ENCODE data around the gene CTF1.

The CTF1 gene

DNA sequence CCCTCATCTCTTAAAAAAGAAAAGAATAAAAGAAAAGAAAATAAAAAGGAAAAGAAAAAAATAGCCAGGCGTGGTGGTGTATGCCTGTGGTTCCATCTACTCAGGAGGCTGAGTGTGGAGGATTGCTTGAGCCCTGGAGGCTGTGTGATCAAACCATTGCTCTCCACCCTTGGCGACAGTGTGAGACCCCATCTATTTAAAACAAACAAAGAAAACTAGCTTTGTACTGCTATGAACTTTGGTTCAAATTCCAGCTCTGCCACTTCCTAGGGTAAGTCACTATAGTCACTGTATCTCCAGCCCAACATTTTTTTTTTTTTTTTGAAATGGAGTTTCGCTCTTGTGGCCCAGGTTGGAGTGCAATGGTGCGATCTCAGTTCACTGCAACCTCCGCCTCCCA lies 4.2 kb downstream of the CTF1 start:
- Histone ChIP-seq H3K4me1 (ENCODE audit: control insufficient read depth in 1 of 2, insufficient read depth in 2 of 2, low read length in 2 of 2) (peaks cover 3 to 22% of the 10 kb centered on the region in 2 donors), H3K27me3 (ENCODE audit: low read depth, low read length) (no peaks in the 10 kb centered on the region), H3K27ac (ENCODE audit: low read length) (no peak overlapping the region), H3K4me3 (ENCODE audit: low read depth in 1 of 2, low read length in 2 of 2) (no peak overlapping the region), H3K9me3 (ENCODE audit: control insufficient read depth in 1 of 2, low read length in 2 of 2) (no peaks in the 10 kb centered on the region), H3K36me3 (ENCODE audit: control insufficient read depth in 1 of 2, insufficient read depth in 2 of 2, low read length in 2 of 2) (peaks cover 0 to 8% of the 10 kb centered on the region in 2 donors)

DNA sequence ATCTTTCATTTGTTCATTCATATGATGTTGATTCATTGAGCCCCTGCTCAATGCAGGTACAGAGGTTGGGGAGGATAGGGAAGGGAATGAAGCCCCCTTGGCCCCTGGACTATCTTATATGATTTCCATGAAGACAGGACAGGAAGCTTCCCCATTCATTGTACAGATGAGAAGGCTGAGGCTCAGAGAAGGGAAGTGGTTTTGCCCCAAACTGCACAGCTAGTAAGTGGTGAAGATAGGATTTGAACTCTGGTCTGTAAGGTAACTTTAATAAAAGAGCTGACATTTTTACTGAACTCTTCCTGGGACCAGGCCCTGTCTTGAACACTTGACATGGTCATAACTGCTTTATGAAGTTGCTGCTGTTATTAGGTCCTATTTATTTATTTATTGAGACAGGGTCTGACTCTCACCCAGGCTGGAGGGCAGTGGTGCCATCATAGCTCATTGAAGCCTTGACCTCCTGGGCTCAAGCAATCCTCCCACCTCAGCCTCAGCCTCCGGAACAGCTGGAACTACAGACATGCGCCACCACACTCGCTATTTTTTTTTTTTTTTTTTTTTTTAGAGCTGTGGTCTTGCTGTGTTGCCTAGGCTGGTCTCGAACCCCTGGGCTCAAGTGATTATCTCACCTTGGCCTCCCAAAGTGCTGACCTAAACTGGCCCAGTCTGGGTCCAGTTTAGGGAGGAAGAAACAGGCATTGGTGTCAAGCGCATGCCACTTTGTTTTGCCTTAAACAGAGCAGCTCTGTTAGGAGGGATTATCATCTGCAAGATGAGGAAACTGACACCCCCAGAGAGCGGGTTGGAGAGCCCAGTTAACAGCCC lies 5.0 kb downstream of the CTF1 start:
- H3K36me3 ChIP-seq (ENCODE audit: control insufficient read depth in 1 of 2, insufficient read depth in 2 of 2, low read length in 2 of 2), result peaks cover 0 to 5% of the 10 kb centered on the region in 2 donors
- no peak overlapping the region for H3K27ac ChIP-seq (ENCODE audit: low read length)
- H3K4me1 ChIP-seq (ENCODE audit: control insufficient read depth in 1 of 2, insufficient read depth in 2 of 2, low read length in 2 of 2), result peaks cover 0 to 19% of the 10 kb centered on the region in 2 donors
- H3K27me3 ChIP-seq (ENCODE audit: low read depth, low read length), result no peaks in the 10 kb centered on the region
- H3K9me3 ChIP-seq (ENCODE audit: control insufficient read depth in 1 of 2, low read length in 2 of 2), result no peaks in the 10 kb centered on the region
- H3K4me3 ChIP-seq (ENCODE audit: low read depth in 1 of 2, low read length in 2 of 2), result peak overlapping the region; percentile 31 to 56

DNA sequence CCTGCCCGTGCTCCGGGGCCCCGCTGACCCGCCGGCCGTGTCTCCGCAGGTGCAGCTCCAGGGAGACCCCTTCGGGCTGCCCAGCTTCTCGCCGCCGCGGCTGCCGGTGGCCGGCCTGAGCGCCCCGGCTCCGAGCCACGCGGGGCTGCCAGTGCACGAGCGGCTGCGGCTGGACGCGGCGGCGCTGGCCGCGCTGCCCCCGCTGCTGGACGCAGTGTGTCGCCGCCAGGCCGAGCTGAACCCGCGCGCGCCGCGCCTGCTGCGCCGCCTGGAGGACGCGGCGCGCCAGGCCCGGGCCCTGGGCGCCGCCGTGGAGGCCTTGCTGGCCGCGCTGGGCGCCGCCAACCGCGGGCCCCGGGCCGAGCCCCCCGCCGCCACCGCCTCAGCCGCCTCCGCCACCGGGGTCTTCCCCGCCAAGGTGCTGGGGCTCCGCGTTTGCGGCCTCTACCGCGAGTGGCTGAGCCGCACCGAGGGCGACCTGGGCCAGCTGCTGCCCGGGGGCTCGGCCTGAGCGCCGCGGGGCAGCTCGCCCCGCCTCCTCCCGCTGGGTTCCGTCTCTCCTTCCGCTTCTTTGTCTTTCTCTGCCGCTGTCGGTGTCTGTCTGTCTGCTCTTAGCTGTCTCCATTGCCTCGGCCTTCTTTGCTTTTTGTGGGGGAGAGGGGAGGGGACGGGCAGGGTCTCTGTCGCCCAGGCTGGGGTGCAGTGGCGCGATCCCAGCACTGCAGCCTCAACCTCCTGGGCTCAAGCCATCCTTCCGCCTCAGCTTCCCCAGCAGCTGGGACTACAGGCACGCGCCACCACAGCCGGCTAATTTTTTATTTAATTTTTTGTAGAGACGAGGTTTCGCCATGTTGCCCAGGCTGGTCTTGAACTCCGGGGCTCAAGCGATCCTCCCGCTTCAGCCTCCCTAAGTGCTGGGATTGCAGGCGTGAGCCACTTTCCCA lies 5.9 kb downstream of the CTF1 start:
- Histone ChIP-seq H3K27me3 (ENCODE audit: low read depth, low read length) (no peaks in the 10 kb centered on the region), H3K36me3 (ENCODE audit: control insufficient read depth in 1 of 2, insufficient read depth in 2 of 2, low read length in 2 of 2) (no peaks in the 10 kb centered on the region), H3K4me3 (ENCODE audit: low read depth in 1 of 2, low read length in 2 of 2) (peak overlapping the region; percentile 55 to 59), H3K9me3 (ENCODE audit: control insufficient read depth in 1 of 2, low read length in 2 of 2) (no peaks in the 10 kb centered on the region), H3K27ac (ENCODE audit: low read length) (no peak overlapping the region), H3K4me1 (ENCODE audit: control insufficient read depth in 1 of 2, insufficient read depth in 2 of 2, low read length in 2 of 2) (peaks cover 0 to 16% of the 10 kb centered on the region in 2 donors)

DNA sequence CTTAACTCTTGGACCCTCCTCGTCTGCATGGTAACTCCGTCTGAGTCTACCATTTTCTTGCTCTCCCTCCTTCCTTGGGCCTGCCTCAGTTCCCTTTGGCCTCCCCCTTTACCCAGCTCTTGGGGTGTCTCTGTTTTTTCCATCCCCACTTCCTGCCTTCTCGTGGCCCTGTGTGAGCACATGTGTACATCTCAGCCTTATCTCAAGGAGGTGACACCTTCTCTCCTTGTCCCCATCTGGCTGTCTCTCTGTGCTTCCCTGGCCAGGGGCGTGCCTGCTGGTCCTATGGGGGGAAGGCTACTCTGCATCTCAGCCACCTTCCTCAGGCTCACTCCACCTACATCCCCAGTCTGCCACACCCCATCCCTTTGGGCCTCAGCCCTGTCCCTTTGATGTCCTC lies 6.6 kb downstream of the CTF1 start:
- Histone ChIP-seq H3K9me3 (ENCODE audit: control insufficient read depth in 1 of 2, low read length in 2 of 2) (no peaks in the 10 kb centered on the region), H3K4me3 (ENCODE audit: low read depth in 1 of 2, low read length in 2 of 2) (peak overlapping the region in 1 of 2 donors; percentile 59)

DNA sequence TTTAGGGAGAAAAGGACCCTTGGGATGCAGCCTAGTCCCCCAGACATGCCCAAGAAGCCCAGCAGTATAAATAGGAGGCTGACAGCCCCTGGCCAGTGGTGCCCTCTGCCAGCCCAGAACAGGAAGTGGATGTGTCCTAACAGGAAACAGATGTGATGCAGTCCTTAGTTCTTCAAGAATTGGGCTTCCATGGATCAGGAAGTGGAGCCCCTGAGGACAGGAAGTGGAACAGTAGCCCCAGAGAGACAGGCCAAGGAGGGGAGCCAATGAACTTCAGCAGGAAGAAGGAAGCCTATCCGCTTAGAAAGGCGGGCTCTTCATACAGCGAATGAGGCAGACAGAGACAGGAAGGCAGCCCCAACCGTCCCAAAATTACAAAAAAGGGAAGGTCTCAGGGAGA lies 7.2 kb downstream of the CTF1 start:
- Histone ChIP-seq H3K27me3 (ENCODE audit: low read depth, low read length) (no peaks in the 10 kb centered on the region), H3K36me3 (ENCODE audit: control insufficient read depth in 1 of 2, insufficient read depth in 2 of 2, low read length in 2 of 2) (no peaks in the 10 kb centered on the region), H3K27ac (ENCODE audit: low read length) (peak overlapping the region; percentile 56), H3K4me3 (ENCODE audit: low read depth in 1 of 2, low read length in 2 of 2) (no peak overlapping the region), H3K9me3 (ENCODE audit: control insufficient read depth in 1 of 2, low read length in 2 of 2) (no peaks in the 10 kb centered on the region), H3K4me1 (ENCODE audit: control insufficient read depth in 1 of 2, insufficient read depth in 2 of 2, low read length in 2 of 2) (peaks cover 0 to 13% of the 10 kb centered on the region in 2 donors)

More for the DNA sequence above, 6.6 kb downstream of the CTF1 start:
- Histone ChIP-seq H3K27ac (ENCODE audit: low read length) (no peak overlapping the region), H3K36me3 (ENCODE audit: control insufficient read depth in 1 of 2, insufficient read depth in 2 of 2, low read length in 2 of 2) (no peaks in the 10 kb centered on the region), H3K27me3 (ENCODE audit: low read depth, low read length) (no peaks in the 10 kb centered on the region), H3K4me1 (ENCODE audit: control insufficient read depth in 1 of 2, insufficient read depth in 2 of 2, low read length in 2 of 2) (peaks cover 0 to 13% of the 10 kb centered on the region in 2 donors)

DNA sequence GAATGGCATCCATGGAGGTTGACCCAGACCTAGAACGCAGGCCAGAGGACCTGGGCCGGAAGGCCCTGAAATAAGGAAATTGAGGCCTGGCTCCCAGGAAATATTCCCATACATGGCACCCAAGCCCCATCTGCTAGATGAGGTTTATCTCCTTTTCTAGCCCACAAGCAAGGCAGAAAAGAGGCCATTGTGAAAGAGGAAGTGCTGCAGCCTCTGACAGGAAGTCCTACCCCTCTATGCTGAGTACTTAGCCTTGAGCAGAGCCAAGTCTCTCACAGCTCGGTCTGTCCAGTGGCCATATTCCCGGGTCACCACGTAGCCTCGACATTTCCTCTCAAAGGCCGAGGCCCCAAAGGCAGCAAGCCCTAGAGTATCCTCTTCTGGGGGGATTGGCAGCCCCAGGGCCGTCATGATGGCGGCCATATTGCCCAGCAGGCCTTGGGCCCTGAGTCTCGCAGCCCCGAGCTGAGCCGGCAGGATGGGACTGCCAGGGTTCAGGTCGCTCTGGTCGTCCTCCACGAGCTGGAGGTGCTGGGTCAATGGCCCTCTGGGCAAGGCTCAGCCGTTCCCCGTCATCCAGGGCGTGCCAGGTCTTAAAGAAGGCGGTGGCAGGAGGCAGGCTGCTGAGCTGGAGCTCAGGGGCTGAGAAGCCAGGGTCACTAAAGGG lies 7.8 kb downstream of the CTF1 start:
- H3K9me3 ChIP-seq (ENCODE audit: control insufficient read depth in 1 of 2, low read length in 2 of 2), result no peaks in the 10 kb centered on the region

DNA sequence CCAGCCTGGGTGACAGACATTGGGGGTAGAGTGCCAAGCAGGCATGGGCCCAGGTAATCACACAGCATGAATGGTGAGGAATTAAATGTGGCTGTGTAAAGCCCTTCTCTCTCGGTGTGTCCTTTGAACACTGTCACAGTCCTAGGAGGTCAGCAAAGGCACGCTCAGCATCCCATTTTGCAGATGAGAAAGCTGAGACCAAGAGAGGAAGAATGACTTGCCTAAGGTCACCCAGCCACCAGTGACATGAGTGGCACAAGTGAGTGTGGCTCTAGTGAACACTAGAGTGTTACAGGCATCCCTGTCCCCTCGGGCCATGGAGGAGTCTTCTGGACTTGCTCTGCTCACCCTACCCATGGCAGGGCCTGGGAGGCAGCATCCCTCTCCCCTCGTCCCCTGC lies 10.7 kb downstream of the CTF1 start:
- Histone ChIP-seq H3K27ac (ENCODE audit: low read length) (no peak overlapping the region), H3K27me3 (ENCODE audit: low read depth, low read length) (no peaks in the 10 kb centered on the region), H3K4me1 (ENCODE audit: control insufficient read depth in 1 of 2, insufficient read depth in 2 of 2, low read length in 2 of 2) (peaks cover 0 to 13% of the 10 kb centered on the region in 2 donors), H3K9me3 (ENCODE audit: control insufficient read depth in 1 of 2, low read length in 2 of 2) (no peaks in the 10 kb centered on the region), H3K4me3 (ENCODE audit: low read depth in 1 of 2, low read length in 2 of 2) (no peak overlapping the region), H3K36me3 (ENCODE audit: control insufficient read depth in 1 of 2, insufficient read depth in 2 of 2, low read length in 2 of 2) (no peaks in the 10 kb centered on the region)

More for the DNA sequence above, 7.8 kb downstream of the CTF1 start:
- peaks cover 0 to 13% of the 10 kb centered on the region in 2 donors for H3K4me1 ChIP-seq (ENCODE audit: control insufficient read depth in 1 of 2, insufficient read depth in 2 of 2, low read length in 2 of 2)
- H3K36me3 ChIP-seq (ENCODE audit: control insufficient read depth in 1 of 2, insufficient read depth in 2 of 2, low read length in 2 of 2), result no peaks in the 10 kb centered on the region
- no peak overlapping the region for H3K4me3 ChIP-seq (ENCODE audit: low read depth in 1 of 2, low read length in 2 of 2)
- H3K27me3 ChIP-seq (ENCODE audit: low read depth, low read length), result no peaks in the 10 kb centered on the region
- H3K27ac ChIP-seq (ENCODE audit: low read length), result peak overlapping the region; percentile 56

DNA sequence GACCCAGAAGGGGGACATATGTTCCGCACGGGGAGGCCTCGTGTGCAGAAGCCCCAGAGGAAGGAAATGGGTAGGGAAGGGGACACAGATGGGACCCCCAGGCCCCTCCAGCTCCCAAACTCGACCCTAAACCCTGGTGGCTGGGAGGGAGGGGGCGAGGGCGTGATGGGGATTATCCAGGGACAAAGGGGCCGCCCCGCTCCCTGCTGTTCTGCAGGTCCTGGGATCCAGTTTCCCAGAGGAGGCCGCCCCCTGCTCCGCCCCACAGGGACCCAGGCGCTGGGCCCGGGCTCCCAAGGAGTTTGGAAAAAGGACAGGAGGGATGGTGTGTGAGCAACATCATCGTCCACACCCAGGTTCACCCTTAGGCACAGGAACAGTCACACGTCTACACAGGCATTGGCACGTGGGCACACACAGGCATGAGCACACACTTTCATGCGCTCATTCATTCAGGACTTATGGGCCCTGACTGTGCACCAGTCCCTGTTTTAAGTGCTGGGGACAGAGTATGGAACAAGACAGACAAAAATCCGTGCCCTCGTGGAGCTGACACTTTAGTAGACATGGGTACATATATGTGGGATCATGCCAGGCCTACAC lies 14.1 kb downstream of the CTF1 start:
- Histone ChIP-seq H3K9me3 (ENCODE audit: control insufficient read depth in 1 of 2, low read length in 2 of 2) (no peaks in the 10 kb centered on the region), H3K4me3 (ENCODE audit: low read depth in 1 of 2, low read length in 2 of 2) (no peak overlapping the region), H3K27ac (ENCODE audit: low read length) (no peak overlapping the region), H3K4me1 (ENCODE audit: control insufficient read depth in 1 of 2, insufficient read depth in 2 of 2, low read length in 2 of 2) (no peaks in the 10 kb centered on the region), H3K36me3 (ENCODE audit: control insufficient read depth in 1 of 2, insufficient read depth in 2 of 2, low read length in 2 of 2) (no peaks in the 10 kb centered on the region), H3K27me3 (ENCODE audit: low read depth, low read length) (no peaks in the 10 kb centered on the region)

DNA sequence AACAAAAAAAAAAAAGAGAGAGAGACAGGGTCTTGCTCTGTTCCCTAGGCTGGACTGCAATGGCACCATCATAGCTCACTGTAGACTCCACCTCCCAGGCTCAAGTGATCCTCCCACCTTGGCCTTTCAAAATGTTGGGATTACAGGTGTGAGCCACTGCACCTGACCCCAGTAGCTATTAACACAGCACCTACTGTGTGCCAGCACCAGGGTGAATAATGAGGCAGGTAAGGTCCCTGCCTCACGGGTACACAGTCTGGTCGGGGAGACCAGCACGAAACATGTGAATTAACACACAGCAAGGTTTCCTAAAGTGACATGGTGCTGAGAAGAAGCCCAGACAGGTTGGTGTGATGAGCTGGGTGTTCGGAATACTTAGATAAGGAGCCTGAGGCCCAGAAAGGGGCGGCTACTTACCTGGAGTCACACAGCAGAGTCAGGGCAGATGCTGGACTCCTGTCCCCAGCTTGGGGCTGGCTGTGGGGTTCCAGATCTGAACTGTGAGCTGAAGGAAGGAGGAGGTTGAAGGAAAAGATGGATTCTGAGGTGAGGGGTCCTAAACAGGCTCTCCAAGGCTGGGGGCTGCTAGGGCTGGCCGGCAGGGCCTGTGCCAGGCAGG lies 16.5 kb downstream of the CTF1 start:
- Histone ChIP-seq H3K27ac (ENCODE audit: low read length) (no peak overlapping the region), H3K4me3 (ENCODE audit: low read depth in 1 of 2, low read length in 2 of 2) (no peak overlapping the region), H3K36me3 (ENCODE audit: control insufficient read depth in 1 of 2, insufficient read depth in 2 of 2, low read length in 2 of 2) (no peaks in the 10 kb centered on the region), H3K9me3 (ENCODE audit: control insufficient read depth in 1 of 2, low read length in 2 of 2) (no peaks in the 10 kb centered on the region), H3K4me1 (ENCODE audit: control insufficient read depth in 1 of 2, insufficient read depth in 2 of 2, low read length in 2 of 2) (no peaks in the 10 kb centered on the region), H3K27me3 (ENCODE audit: low read depth, low read length) (no peaks in the 10 kb centered on the region)

DNA sequence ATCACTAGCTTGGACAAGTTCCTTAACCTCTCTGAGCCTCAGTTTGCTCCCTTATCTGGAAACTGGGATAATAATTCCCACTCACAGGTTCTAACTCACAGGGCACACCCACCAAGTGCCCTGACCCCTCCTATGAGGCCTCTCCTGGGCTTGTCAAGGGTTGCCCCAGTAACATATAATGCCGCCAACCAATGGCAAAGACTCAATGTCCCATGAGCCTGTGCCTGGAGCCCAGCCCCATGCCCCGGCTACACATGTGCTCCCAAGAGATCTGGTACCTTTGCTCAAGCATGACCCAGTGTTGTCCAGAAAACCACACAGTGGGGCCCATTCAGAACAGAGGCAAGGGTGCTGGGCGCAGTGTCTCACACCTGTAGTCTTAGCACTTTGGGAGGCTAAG lies 18.4 kb downstream of the CTF1 start:
- Histone ChIP-seq H3K4me1 (ENCODE audit: control insufficient read depth in 1 of 2, insufficient read depth in 2 of 2, low read length in 2 of 2) (no peaks in the 10 kb centered on the region), H3K36me3 (ENCODE audit: control insufficient read depth in 1 of 2, insufficient read depth in 2 of 2, low read length in 2 of 2) (no peaks in the 10 kb centered on the region), H3K27me3 (ENCODE audit: low read depth, low read length) (no peaks in the 10 kb centered on the region), H3K27ac (ENCODE audit: low read length) (no peak overlapping the region), H3K9me3 (ENCODE audit: control insufficient read depth in 1 of 2, low read length in 2 of 2) (no peaks in the 10 kb centered on the region), H3K4me3 (ENCODE audit: low read depth in 1 of 2, low read length in 2 of 2) (no peak overlapping the region)

All from muscle layer of duodenum (tissue), 2 donors.